Endodermal cell (in vitro differentiated cells): ENCODE results near the gene PRDM10. TPM values are rescaled to one million over a fixed set of nuclear protein-coding genes. Genes with fewer than 3 reads are reported as not detected.

Experiments used
- DNase-seq: peaks from one replicate; pipeline ENCODE4 v3.0.0-alpha.2; 2017
- H3K27ac ChIP-seq: 2 replicates; pipeline ENCODE4 v1.5.1; 2013; ENCODE audit warnings: mild to moderate bottlenecking, low read depth, low read length, moderate library complexity
- H3K27me3 ChIP-seq: 2 replicates; pipeline ENCODE4 v1.6.1; 2013; ENCODE audit warnings: mild to moderate bottlenecking, low read length, moderate library complexity; ENCODE audit not compliant: insufficient read depth, control insufficient read depth, poor library complexity, severe bottlenecking
- H3K36me3 ChIP-seq: 2 replicates; pipeline ENCODE4 v1.7.0; 2013; ENCODE audit warnings: mild to moderate bottlenecking, low read length, moderate library complexity; ENCODE audit not compliant: control insufficient read depth, insufficient read depth
- H3K4me1 ChIP-seq: one replicate; pipeline ENCODE4 v1.7.0; 2013; ENCODE audit warnings: low read length; ENCODE audit not compliant: control insufficient read depth, insufficient read depth
- H3K4me3 ChIP-seq: 2 replicates; pipeline ENCODE4 v1.5.1; 2013; ENCODE audit warnings: mild to moderate bottlenecking, low read length, moderate library complexity
- H3K9ac ChIP-seq: 2 replicates; pipeline ENCODE4 v1.6.1; 2013; ENCODE audit warnings: mild to moderate bottlenecking, low read length, moderate library complexity; ENCODE audit not compliant: poor library complexity, severe bottlenecking; ENCODE audit errors: extremely low read depth
- H3K9me3 ChIP-seq: 2 replicates; pipeline ENCODE4 v1.6.1; 2013; ENCODE audit warnings: mild to moderate bottlenecking, low read length, moderate library complexity; ENCODE audit not compliant: control insufficient read depth
- H3K27ac Mint-ChIP-seq: 2 replicates; pipeline ENCODE4 v1.8.0; 2020; ENCODE audit warnings: mixed read lengths
- H3K27me3 Mint-ChIP-seq: 2 replicates; pipeline ENCODE4 v1.8.0; 2021; ENCODE audit warnings: mild to moderate bottlenecking, mixed read lengths; ENCODE audit not compliant: insufficient read depth
- H3K36me3 Mint-ChIP-seq: 2 replicates; pipeline ENCODE4 v1.8.0; 2020; ENCODE audit warnings: low read depth, mixed read lengths
- H3K4me1 Mint-ChIP-seq: 2 replicates; pipeline ENCODE4 v1.8.0; 2020; ENCODE audit warnings: mixed read lengths
- H3K4me3 Mint-ChIP-seq: 2 replicates; pipeline ENCODE4 v1.8.0; 2020; ENCODE audit warnings: mild to moderate bottlenecking, moderate library complexity, mixed read lengths
- H3K9me3 Mint-ChIP-seq: 2 replicates; pipeline ENCODE4 v1.8.0; 2020; ENCODE audit warnings: mild to moderate bottlenecking, mixed read lengths
- WGBS, 2 experiments: methylation state at CpG; one replicate each; pipeline versions ENCODE4 v1.1.5 to v1.1.7; 2013; ENCODE audit warnings: missing lambda C conversion rate in 2 of 2, mixed read lengths in 1 of 2; ENCODE audit not compliant: insufficient coverage in 1 of 2, insufficient read length in 1 of 2; 5-methylcytosine and 5-hydroxymethylcytosine counted together
- total RNA-seq, 2 donors: library from RNA; stranded (reverse); fragmentation: NEBNext Ultra II Directional in 1 of 2; extraction: Animal tissue kit (Norgen Biotek cat#: 25700) in 1 of 2; gene quantifications; 2 replicates in 1 of 2; 3 replicates in 1 of 2; pipeline ENCODE4 v1.2.1, GENCODE V29; 2021
- TF ChIP-seq, protein P1 (sequence below): fragments of 200-600 bp; sonication (generic); conservative IDR thresholded peaks from 2 replicates; pipeline ENCODE4 v1.5.0; 2021; ENCODE audit warnings: antibody characterized with exemption, mild to moderate bottlenecking

Gene PRDM10
- total RNA-seq, 2 donors from 2014 or later: 15.9 to 16.4 TPM

DNA sequence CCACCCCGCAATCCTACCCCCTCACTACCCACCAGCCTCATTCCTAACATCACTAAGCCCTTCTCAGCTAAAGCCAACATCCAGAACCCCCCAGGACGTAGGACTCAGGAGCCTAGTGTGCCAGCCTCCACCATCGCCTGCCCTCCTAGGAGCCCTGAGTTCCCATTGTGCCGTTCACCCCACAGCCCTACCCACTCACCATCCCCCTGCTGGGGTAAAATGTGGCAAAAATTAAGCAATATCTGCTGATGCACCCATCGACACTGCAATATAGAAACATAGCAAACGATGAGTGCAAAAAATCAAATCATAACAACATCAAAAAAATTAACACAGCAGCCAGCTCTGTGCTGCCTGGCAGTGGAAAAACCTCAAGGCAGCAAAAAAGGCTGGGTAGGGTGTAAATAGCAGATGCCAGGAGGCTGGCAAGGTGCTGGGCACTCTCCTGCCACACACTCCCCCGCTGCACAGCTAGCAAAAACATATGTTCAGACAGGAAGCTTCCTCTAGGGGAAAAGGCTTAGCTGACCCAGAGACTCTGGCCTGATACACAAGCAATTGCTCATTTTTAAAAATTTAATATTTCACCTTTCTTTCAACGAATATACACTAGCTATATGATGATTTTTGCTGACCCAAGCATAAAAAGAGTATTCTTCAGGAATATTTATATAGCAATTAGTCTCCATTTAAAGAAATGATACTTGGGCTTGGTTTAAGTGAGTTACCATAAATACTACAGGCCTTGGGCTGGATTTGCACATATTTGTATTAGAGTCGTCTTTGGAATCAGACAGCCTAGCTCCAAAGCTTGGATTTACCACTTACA is 33.8 kb downstream of the PRDM10 start:
- Histone ChIP-seq H3K36me3 (no peaks in the 10 kb centered on the region), H3K4me1 (no peaks in the 10 kb centered on the region), H3K4me3 (no peak overlapping the region), H3K27ac (no peak overlapping the region), H3K9ac (no peak overlapping the region), H3K9me3 (no peaks in the 10 kb centered on the region), H3K27me3 (no peaks in the 10 kb centered on the region)
- H3K27me3 Mint-ChIP-seq: no peaks in the 10 kb centered on the region
- H3K4me1 Mint-ChIP-seq: peaks cover 15% of the 10 kb centered on the region
- H3K27ac Mint-ChIP-seq: no peak overlapping the region
- H3K36me3 Mint-ChIP-seq: peaks cover 17% of the 10 kb centered on the region
- peaks cover 7% of the 10 kb centered on the region for H3K9me3 Mint-ChIP-seq
- WGBS, 2 experiments: 94 to 100% methylated on average over 1 to 9 of the region's 9 CpGs
- DNase-seq: no peak
- TF ChIP-seq, protein P1, sequence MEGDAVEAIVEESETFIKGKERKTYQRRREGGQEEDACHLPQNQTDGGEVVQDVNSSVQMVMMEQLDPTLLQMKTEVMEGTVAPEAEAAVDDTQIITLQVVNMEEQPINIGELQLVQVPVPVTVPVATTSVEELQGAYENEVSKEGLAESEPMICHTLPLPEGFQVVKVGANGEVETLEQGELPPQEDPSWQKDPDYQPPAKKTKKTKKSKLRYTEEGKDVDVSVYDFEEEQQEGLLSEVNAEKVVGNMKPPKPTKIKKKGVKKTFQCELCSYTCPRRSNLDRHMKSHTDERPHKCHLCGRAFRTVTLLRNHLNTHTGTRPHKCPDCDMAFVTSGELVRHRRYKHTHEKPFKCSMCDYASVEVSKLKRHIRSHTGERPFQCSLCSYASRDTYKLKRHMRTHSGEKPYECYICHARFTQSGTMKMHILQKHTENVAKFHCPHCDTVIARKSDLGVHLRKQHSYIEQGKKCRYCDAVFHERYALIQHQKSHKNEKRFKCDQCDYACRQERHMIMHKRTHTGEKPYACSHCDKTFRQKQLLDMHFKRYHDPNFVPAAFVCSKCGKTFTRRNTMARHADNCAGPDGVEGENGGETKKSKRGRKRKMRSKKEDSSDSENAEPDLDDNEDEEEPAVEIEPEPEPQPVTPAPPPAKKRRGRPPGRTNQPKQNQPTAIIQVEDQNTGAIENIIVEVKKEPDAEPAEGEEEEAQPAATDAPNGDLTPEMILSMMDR: no peak
- H3K4me3 Mint-ChIP-seq: no peak overlapping the region

DNA sequence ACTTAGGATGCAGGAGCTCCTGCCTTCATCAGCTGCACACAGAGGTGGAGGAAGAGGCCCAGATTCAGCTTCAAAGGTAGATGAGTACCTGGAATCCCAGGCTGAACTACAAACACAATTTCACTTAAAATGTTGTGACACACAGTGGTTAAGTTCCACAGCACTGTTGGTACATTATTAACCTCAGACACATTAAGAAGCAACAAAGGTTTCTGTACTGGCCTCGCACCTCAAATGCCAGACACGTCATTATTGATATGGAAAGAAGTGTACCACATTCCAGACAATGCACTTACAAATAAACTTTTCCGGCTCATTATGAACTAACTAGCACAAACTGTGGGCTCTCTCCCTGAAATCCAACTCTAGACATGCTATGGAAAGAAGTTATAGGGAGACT is 34.6 kb downstream of the PRDM10 start:
- no peak for DNase-seq
- TF ChIP-seq, protein P1: no peak
- no peaks in the 10 kb centered on the region for H3K36me3 ChIP-seq
- Mint-ChIP-seq H3K4me3 (no peak overlapping the region), H3K36me3 (peaks cover 17% of the 10 kb centered on the region), H3K27ac (peak overlapping the region; percentile 59), H3K9me3 (peaks cover 7% of the 10 kb centered on the region), H3K27me3 (no peaks in the 10 kb centered on the region), H3K4me1 (peaks cover 8% of the 10 kb centered on the region)
- H3K27me3 ChIP-seq: no peaks in the 10 kb centered on the region
- H3K9ac ChIP-seq: no peak overlapping the region
- WGBS, 2 experiments: 89% methylated on average over 3 of the region's 3 CpGs; no CpG with 5 or more reads in 1 of the 2 experiments
- no peaks in the 10 kb centered on the region for H3K4me1 ChIP-seq
- no peaks in the 10 kb centered on the region for H3K9me3 ChIP-seq
- no peak overlapping the region for H3K27ac ChIP-seq
- no peak overlapping the region for H3K4me3 ChIP-seq

DNA sequence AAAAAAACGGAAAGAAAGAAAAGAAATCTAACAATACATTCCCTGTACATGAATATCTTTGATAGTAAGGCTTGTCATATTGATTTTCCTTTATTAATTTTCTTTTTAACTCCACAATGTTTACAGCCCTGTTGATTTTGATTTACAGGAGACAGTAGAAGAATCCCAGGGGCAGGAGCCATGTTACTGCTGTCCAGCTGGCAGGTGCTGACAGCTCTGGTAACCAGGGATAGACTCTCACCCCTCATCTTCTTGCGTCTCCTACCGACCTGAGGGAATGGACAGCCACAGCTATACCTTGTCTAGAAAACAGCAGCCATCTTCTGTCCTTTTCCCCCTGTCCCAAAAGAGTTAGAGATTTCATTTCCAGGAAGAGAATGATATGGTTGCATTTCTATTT is 37.4 kb downstream of the PRDM10 start:
- no peak for DNase-seq
- TF ChIP-seq, protein P1: no peak
- H3K4me1 ChIP-seq: no peaks in the 10 kb centered on the region
- Mint-ChIP-seq H3K9me3 (no peaks in the 10 kb centered on the region), H3K27ac (no peak overlapping the region), H3K27me3 (no peaks in the 10 kb centered on the region), H3K4me1 (no peaks in the 10 kb centered on the region), H3K36me3 (peaks cover 5% of the 10 kb centered on the region), H3K4me3 (no peak overlapping the region)
- WGBS, 2 experiments: 93% methylated on average over 2 of the region's 3 CpGs; no CpG with 5 or more reads in 1 of the 2 experiments
- no peaks in the 10 kb centered on the region for H3K36me3 ChIP-seq
- H3K27me3 ChIP-seq: no peaks in the 10 kb centered on the region
- H3K9me3 ChIP-seq: no peaks in the 10 kb centered on the region
- H3K4me3 ChIP-seq: no peak overlapping the region
- no peak overlapping the region for H3K27ac ChIP-seq
- no peak overlapping the region for H3K9ac ChIP-seq
